Gastrocnemius medialis (tissue), 4 donors: ENCODE data around the gene ZDHHC7.

Source experiments
- POLR2A ChIP-seq, 2 donors: fragments of 450-650 bp; IDR thresholded peaks; one replicate each; pipeline ENCODE4 v1.6.1; 2017; ENCODE audit warnings: antibody characterized with exemption in 2 of 2, mild to moderate bottlenecking in 2 of 2, moderate library complexity in 2 of 2
- TF ChIP-seq, protein P1 (sequence below), 5 experiments: fragments of 450-650 bp in 3 of 5; fragments of 200-600 bp in 2 of 5; sonication (generic) in 2 of 5; IDR thresholded peaks in 4 of 5; conservative IDR thresholded peaks in 1 of 5; 1 replicate in 4 of 5; 2 replicates in 1 of 5; pipeline ENCODE4 v1.5.1; 2016 to 2019; ENCODE audit warnings: antibody characterized with exemption in 5 of 5, mild to moderate bottlenecking in 3 of 5, moderate library complexity in 3 of 5

DNA sequence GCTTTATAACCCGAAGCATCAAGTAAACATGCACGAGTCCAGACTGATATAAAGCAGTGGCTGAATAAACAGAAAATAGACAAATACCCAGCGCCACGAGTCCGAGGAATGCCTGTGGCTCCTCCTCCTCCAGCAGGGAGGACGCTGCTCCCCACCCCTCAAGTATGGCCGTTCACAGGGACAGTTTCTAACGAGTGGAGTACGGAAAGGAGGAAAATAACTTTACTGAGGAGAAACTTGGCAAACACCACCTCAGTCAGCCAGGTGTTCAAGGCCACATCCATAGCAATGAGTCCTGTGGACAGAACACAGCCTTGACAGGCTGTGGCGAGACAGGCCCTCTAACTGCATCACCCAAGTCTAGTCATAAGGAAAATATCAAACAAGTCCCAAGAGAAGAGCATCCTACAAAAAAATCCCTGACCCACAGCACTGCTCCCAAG is 9.2 kb downstream of the ZDHHC7 start:
- TF ChIP-seq, protein P1, sequence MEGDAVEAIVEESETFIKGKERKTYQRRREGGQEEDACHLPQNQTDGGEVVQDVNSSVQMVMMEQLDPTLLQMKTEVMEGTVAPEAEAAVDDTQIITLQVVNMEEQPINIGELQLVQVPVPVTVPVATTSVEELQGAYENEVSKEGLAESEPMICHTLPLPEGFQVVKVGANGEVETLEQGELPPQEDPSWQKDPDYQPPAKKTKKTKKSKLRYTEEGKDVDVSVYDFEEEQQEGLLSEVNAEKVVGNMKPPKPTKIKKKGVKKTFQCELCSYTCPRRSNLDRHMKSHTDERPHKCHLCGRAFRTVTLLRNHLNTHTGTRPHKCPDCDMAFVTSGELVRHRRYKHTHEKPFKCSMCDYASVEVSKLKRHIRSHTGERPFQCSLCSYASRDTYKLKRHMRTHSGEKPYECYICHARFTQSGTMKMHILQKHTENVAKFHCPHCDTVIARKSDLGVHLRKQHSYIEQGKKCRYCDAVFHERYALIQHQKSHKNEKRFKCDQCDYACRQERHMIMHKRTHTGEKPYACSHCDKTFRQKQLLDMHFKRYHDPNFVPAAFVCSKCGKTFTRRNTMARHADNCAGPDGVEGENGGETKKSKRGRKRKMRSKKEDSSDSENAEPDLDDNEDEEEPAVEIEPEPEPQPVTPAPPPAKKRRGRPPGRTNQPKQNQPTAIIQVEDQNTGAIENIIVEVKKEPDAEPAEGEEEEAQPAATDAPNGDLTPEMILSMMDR (IDR thresholded peaks at IDR 0.05 in 4 of 5, conservative IDR thresholded peaks at IDR 0.05 in 1 of 5): no peak
- TF ChIP-seq POLR2A (IDR thresholded peaks at IDR 0.05): no peak
